IMR-90 (cell line): ENCODE measurements around the gene RGSL1. TPM values are rescaled to one million over a fixed set of nuclear protein-coding genes. Genes with fewer than 3 reads are reported as not detected.

Source experiments
- ATAC-seq: fragments of 200-7000 bp; cut with Tn5 transposase; 2 replicates; pipeline ENCODE4 v1.9.1; 2020; ENCODE audit warnings: low read depth, mild to moderate bottlenecking, moderate library complexity
- BruUV-seq: library from RNA; stranded (reverse); fragments of 400-500 nt; replicated peaks from 2 replicates; lab custom pipeline; 2021; lab: Mats Ljungman, UMichigan
- CTCF ChIA-PET: fragments of 300-600 bp; formaldehyde crosslinking; extraction: SDS; loops from one replicate; lab custom pipeline; 2021; ENCODE audit warnings: antibody characterized with exemption; lab: Yijun Ruan, JAX
- POLR2A ChIA-PET: fragments of 300-600 bp; sonication (Branson Sonifier 250); formaldehyde crosslinking; loops from one replicate; lab custom pipeline; 2022; ENCODE audit warnings: antibody characterized with exemption; ENCODE audit not compliant: unreplicated experiment; lab: Charles Lee
- DNase-seq: peaks from one replicate; pipeline ENCODE4 v3.0.0; 2013
- H2AFZ ChIP-seq: replicated peaks from 2 replicates; pipeline ENCODE3; 2013; ENCODE audit warnings: low read length, mild to moderate bottlenecking; ENCODE audit not compliant: poor library complexity
- H2AK5ac ChIP-seq: 2 replicates; pipeline ENCODE4 v1.6.1; 2013; ENCODE audit warnings: low read depth, low read length, inconsistent platforms
- H2AK9ac ChIP-seq: replicated peaks from 2 replicates; pipeline ENCODE3; 2013; ENCODE audit warnings: mild to moderate bottlenecking, low read depth, low read length, moderate library complexity; ENCODE audit not compliant: poor library complexity
- H2BK120ac ChIP-seq: 2 replicates; pipeline ENCODE4 v1.6.1; 2013; ENCODE audit warnings: low read depth, low read length, inconsistent platforms
- H2BK15ac ChIP-seq: 3 replicates; pipeline ENCODE4 v1.6.1; 2013; ENCODE audit warnings: low read depth, low read length, inconsistent platforms
- H2BK20ac ChIP-seq: 2 replicates; pipeline ENCODE4 v1.6.1; 2013; ENCODE audit warnings: low read depth, mild to moderate bottlenecking, inconsistent platforms, low read length, moderate library complexity
- H2BK5ac ChIP-seq: 2 replicates; pipeline ENCODE4 v1.6.1; 2013; ENCODE audit warnings: mild to moderate bottlenecking, low read depth, low read length, inconsistent platforms; ENCODE audit not compliant: poor library complexity, severe bottlenecking
- H3K14ac ChIP-seq: replicated peaks from 2 replicates; pipeline ENCODE4 v1.6.1; 2013; ENCODE audit warnings: low read depth, low read length, inconsistent platforms
- H3K18ac ChIP-seq: 2 replicates; pipeline ENCODE4 v1.6.1; 2013; ENCODE audit warnings: low read depth, low read length, control low read depth
- H3K23ac ChIP-seq: 2 replicates; pipeline ENCODE4 v1.6.1; 2013; ENCODE audit warnings: low read depth, low read length, inconsistent platforms
- H3K27ac ChIP-seq: 2 replicates; pipeline ENCODE4 v1.5.1; 2013; ENCODE audit warnings: mild to moderate bottlenecking, control low read depth, low read length; ENCODE audit not compliant: insufficient read depth
- H3K27me3 ChIP-seq: 2 replicates; pipeline ENCODE4 v1.6.1; 2013; ENCODE audit warnings: low read length; ENCODE audit not compliant: control insufficient read depth, insufficient read depth
- H3K36me3 ChIP-seq: 2 replicates; pipeline ENCODE4 v1.6.1; 2013; ENCODE audit warnings: low read length, mixed read lengths; ENCODE audit not compliant: control insufficient read depth, insufficient read depth
- H3K4ac ChIP-seq: 2 replicates; pipeline ENCODE4 v1.6.1; 2013; ENCODE audit warnings: low read depth, low read length, inconsistent platforms
- H3K4me1 ChIP-seq: 2 replicates; pipeline ENCODE4 v1.6.1; 2013; ENCODE audit warnings: low read length, mixed read lengths; ENCODE audit not compliant: control insufficient read depth, insufficient read depth
- H3K4me2 ChIP-seq: 2 replicates; pipeline ENCODE4 v1.6.1; 2013; ENCODE audit warnings: low read depth, mild to moderate bottlenecking, control low read depth, low read length, moderate library complexity
- H3K4me3 ChIP-seq: 2 replicates; pipeline ENCODE4 v1.5.1; 2013; ENCODE audit warnings: low read depth, mild to moderate bottlenecking, control low read depth, low read length, moderate library complexity; ENCODE audit not compliant: insufficient read depth
- H3K56ac ChIP-seq: 2 replicates; pipeline ENCODE4 v1.6.1; 2013; ENCODE audit warnings: low read length, inconsistent platforms; ENCODE audit not compliant: insufficient read depth; ENCODE audit errors: extremely low read depth
- H3K79me1 ChIP-seq, 2 experiments: 2 replicates each; pipeline ENCODE4 v1.6.1; 2013; ENCODE audit warnings: low read length in 2 of 2, inconsistent platforms in 1 of 2, low read depth in 1 of 2
- H3K9ac ChIP-seq: 2 replicates; pipeline ENCODE4 v1.6.1; 2013; ENCODE audit warnings: low read depth, low read length, control low read depth
- H3K9me1 ChIP-seq: 2 replicates; pipeline ENCODE4 v1.6.1; 2013; ENCODE audit warnings: low read length, inconsistent platforms; ENCODE audit not compliant: insufficient read depth
- H3K9me3 ChIP-seq: 2 replicates; pipeline ENCODE4 v1.6.1; 2013; ENCODE audit warnings: low read length; ENCODE audit not compliant: control insufficient read depth, insufficient read depth
- H4K20me1 ChIP-seq: 2 replicates; pipeline ENCODE4 v1.6.1; 2013; ENCODE audit warnings: low read length, inconsistent platforms; ENCODE audit not compliant: insufficient read depth
- H4K5ac ChIP-seq: 2 replicates; pipeline ENCODE4 v1.6.1; 2013; ENCODE audit warnings: mild to moderate bottlenecking, low read depth, low read length, control low read depth
- H4K8ac ChIP-seq, 2 experiments: 2 replicates each; pipeline ENCODE4 v1.6.1; 2013; ENCODE audit warnings: low read depth in 2 of 2, low read length in 2 of 2, control low read depth in 1 of 2, inconsistent platforms in 1 of 2
- H4K91ac ChIP-seq: 2 replicates; pipeline ENCODE4 v1.6.1; 2013; ENCODE audit warnings: low read depth, low read length, inconsistent platforms; ENCODE audit not compliant: insufficient read depth
- BHLHE40 ChIP-seq: fragments of 150-350 bp; IDR thresholded peaks from 2 replicates; pipeline ENCODE4 v1.6.1; 2016; ENCODE audit warnings: mild to moderate bottlenecking, low read depth, low read length
- CHD1 ChIP-seq: IDR thresholded peaks from 2 replicates; pipeline ENCODE4 v1.6.1; 2012; ENCODE audit warnings: low read depth, low read length, improper control_type of control experiment
- FOS ChIP-seq: fragments of 150-350 bp; IDR thresholded peaks from 2 replicates; pipeline ENCODE4 v1.6.1; 2016; ENCODE audit warnings: low read depth, low read length
- MAZ ChIP-seq: IDR thresholded peaks from 2 replicates; pipeline ENCODE4 v1.6.1; 2012; ENCODE audit warnings: low read depth, mild to moderate bottlenecking, low read length, improper control_type of control experiment, moderate library complexity, borderline replicate concordance
- MXI1 ChIP-seq: IDR thresholded peaks from 2 replicates; pipeline ENCODE4 v1.6.1; 2012; ENCODE audit warnings: low read depth, mild to moderate bottlenecking, low read length, moderate library complexity, borderline replicate concordance
- NFE2L2 ChIP-seq: fragments of 150-350 bp; IDR thresholded peaks from 2 replicates; pipeline ENCODE4 v1.6.1; 2016; ENCODE audit warnings: low read depth, mild to moderate bottlenecking, low read length
- RAD21 ChIP-seq: IDR thresholded peaks from 2 replicates; pipeline ENCODE4 v1.6.1; 2012; ENCODE audit warnings: low read length, improper control_type of control experiment
- RCOR1 ChIP-seq: IDR thresholded peaks from 2 replicates; pipeline ENCODE4 v1.6.1; 2012; ENCODE audit warnings: mild to moderate bottlenecking, low read length, improper control_type of control experiment; ENCODE audit not compliant: insufficient replicate concordance
- SMC3 ChIP-seq: fragments of 150-350 bp; IDR thresholded peaks from 2 replicates; pipeline ENCODE4 v1.6.1; 2016; ENCODE audit warnings: low read depth, mild to moderate bottlenecking, antibody characterized with exemption, low read length, moderate library complexity
- WGBS, 2 experiments: methylation state at CpG; one replicate each; pipeline versions ENCODE4 v1.1.5 to v1.1.7; 2013; ENCODE audit warnings: missing lambda C conversion rate in 2 of 2; ENCODE audit not compliant: insufficient read length in 1 of 2; ENCODE audit errors: extremely low coverage in 2 of 2; 5-methylcytosine and 5-hydroxymethylcytosine counted together
- dilution Hi-C: fragments of 300-500 bp; cut with HindIII; formaldehyde crosslinking; loops from one replicate; pipeline ENCODE4 v1.14.3; 2018; ENCODE audit warnings: low sequenced_read_pairs; ENCODE audit not compliant: unreplicated experiment
- in situ Hi-C: fragments of 300-500 bp; cut with MboI; formaldehyde crosslinking; loops from 3 replicates; pipeline ENCODE4 v1.14.3; 2019; ENCODE audit warnings: low sequenced_read_pairs, inconsistent platforms, mixed read lengths
- intact Hi-C: fragments of 100-400 bp; cut with micrococcal nuclease; formaldehyde crosslinking; loops from 2 replicates; pipeline ENCODE4 v1.10.0; 2022
- polyA plus RNA-seq, 3 experiments: library from polyadenylated mRNA; depleted of rRNA; stranded (reverse); fragments of >200 nt; gene quantifications; 2 replicates each; pipeline ENCODE4 v1.2.3, GENCODE V29; 2012; ENCODE audit warnings: low replicate concordance in 1 of 3
- total RNA-seq: library from RNA; depleted of rRNA; stranded (reverse); fragments of >200 nt; gene quantifications from 2 replicates; pipeline ENCODE4 v1.2.3, GENCODE V29; 2012
- TF ChIP-seq, protein P1 (sequence below): fragments of 150-350 bp; IDR thresholded peaks from 2 replicates; pipeline ENCODE4 v1.6.1; 2016; ENCODE audit warnings: low read depth, mild to moderate bottlenecking, low read length, moderate library complexity, borderline replicate concordance
- TF ChIP-seq, protein P2 (sequence below): conservative IDR thresholded peaks from 2 replicates; pipeline ENCODE4 v1.5.1; 2012; ENCODE audit warnings: mild to moderate bottlenecking, low read depth, low read length, improper control_type of control experiment
- TF ChIP-seq, protein P3 (sequence below): fragments of 150-350 bp; IDR thresholded peaks from 2 replicates; pipeline ENCODE4 v1.6.1; 2017; ENCODE audit warnings: mild to moderate bottlenecking, antibody characterized with exemption, low read length, low read depth

The RGSL1 gene
- total and polyA plus RNA-seq, 2 of the 4 experiments (the other 2 are of a cell fraction), result not detected

GRCh38 chr1:182400567-182400966, 49.4 kb upstream of the RGSL1 start, which contains the start of gene TEDDM1:
Gene TEDDM1, minus strand, starts transcription at chr1:182400667. Its CDS starts 182 bp downstream, at chr1:182400485.
- Histone ChIP-seq H2BK15ac (no peak within 1 kb of the TSS), H2BK120ac (no peak within 1 kb of the TSS), H3K27me3 (no peaks in the 10 kb centered on the region), H3K4ac (no peak within 1 kb of the TSS), H3K36me3 (no peaks in the 10 kb centered on the region), H4K8ac (no peak within 1 kb of the TSS), H3K4me2 (no peak within 1 kb of the TSS), H3K18ac (no peak within 1 kb of the TSS), H3K23ac (no peak within 1 kb of the TSS), H3K4me1 (no peaks in the 10 kb centered on the region; the same call in none of the 2 replicates), H3K14ac (no peak within 1 kb of the TSS), H3K9me3 (no peaks in the 10 kb centered on the region), H3K9me1 (no peaks in the 10 kb centered on the region), H2BK5ac (no peak within 1 kb of the TSS), H2BK20ac (no peak within 1 kb of the TSS), H2AK9ac (no peak within 1 kb of the TSS), H2AK5ac (no peak within 1 kb of the TSS), H3K4me3 (no peak within 1 kb of the TSS), H4K5ac (no peak within 1 kb of the TSS), H3K79me1 (no peaks in the 10 kb centered on the region), H4K91ac (no peak within 1 kb of the TSS), H3K56ac (no peak within 1 kb of the TSS), H3K27ac (no peak within 1 kb of the TSS), H2AFZ (no peak within 1 kb of the TSS), H4K20me1 (no peaks in the 10 kb centered on the region), H3K9ac (no peak within 1 kb of the TSS)
- no TSS peak for BruUV-seq
- dilution Hi-C loops (no loop called here), in situ Hi-C loops (no loop called here), intact Hi-C loops (no loop called here)
- ChIA-PET CTCF (interaction anchor here (1.1 to 1.8 kb wide), 2 partner anchors 257 to 316 kb away, joined by 3 to 8 read pairs; no protein-coding TSS in a partner anchor), POLR2A (no interaction called here)
- no peak for DNase-seq
- no peak for ATAC-seq
- no peak for TF ChIP-seq SMC3
- no peak for TF ChIP-seq NFE2L2
- TF ChIP-seq BHLHE40, result no peak
- TF ChIP-seq CHD1, result no peak
- TF ChIP-seq RCOR1, result no peak
- TF ChIP-seq, protein P1, sequence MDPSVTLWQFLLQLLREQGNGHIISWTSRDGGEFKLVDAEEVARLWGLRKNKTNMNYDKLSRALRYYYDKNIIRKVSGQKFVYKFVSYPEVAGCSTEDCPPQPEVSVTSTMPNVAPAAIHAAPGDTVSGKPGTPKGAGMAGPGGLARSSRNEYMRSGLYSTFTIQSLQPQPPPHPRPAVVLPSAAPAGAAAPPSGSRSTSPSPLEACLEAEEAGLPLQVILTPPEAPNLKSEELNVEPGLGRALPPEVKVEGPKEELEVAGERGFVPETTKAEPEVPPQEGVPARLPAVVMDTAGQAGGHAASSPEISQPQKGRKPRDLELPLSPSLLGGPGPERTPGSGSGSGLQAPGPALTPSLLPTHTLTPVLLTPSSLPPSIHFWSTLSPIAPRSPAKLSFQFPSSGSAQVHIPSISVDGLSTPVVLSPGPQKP, result no peak
- TF ChIP-seq MAZ, result no peak
- no peak for TF ChIP-seq RAD21
- no peak for TF ChIP-seq MXI1
- no peak for TF ChIP-seq FOS
- TF ChIP-seq, protein P2, sequence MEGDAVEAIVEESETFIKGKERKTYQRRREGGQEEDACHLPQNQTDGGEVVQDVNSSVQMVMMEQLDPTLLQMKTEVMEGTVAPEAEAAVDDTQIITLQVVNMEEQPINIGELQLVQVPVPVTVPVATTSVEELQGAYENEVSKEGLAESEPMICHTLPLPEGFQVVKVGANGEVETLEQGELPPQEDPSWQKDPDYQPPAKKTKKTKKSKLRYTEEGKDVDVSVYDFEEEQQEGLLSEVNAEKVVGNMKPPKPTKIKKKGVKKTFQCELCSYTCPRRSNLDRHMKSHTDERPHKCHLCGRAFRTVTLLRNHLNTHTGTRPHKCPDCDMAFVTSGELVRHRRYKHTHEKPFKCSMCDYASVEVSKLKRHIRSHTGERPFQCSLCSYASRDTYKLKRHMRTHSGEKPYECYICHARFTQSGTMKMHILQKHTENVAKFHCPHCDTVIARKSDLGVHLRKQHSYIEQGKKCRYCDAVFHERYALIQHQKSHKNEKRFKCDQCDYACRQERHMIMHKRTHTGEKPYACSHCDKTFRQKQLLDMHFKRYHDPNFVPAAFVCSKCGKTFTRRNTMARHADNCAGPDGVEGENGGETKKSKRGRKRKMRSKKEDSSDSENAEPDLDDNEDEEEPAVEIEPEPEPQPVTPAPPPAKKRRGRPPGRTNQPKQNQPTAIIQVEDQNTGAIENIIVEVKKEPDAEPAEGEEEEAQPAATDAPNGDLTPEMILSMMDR, result no peak
- TF ChIP-seq, protein P3, sequence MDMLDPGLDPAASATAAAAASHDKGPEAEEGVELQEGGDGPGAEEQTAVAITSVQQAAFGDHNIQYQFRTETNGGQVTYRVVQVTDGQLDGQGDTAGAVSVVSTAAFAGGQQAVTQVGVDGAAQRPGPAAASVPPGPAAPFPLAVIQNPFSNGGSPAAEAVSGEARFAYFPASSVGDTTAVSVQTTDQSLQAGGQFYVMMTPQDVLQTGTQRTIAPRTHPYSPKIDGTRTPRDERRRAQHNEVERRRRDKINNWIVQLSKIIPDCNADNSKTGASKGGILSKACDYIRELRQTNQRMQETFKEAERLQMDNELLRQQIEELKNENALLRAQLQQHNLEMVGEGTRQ, result no peak
- WGBS, 2 experiments, result no CpG with 5 or more reads among the region's 4 CpGs
